Gastroesophageal sphincter (tissue), 4 donors: Measurements from ENCODE around the gene MAP4K4. TPM values are rescaled to one million over a fixed set of nuclear protein-coding genes. Genes with fewer than 3 reads are reported as not detected.
A peak's percentile ranks its signal among the peaks of the same experiment; 100 is the strongest.
"Not testable (repeated sequence)": the region's sequence is repeated elsewhere in the genome, so short reads cannot be mapped to it uniquely, and the experiment has no call there.

ENCODE experiments used
- ATAC-seq: fragments of 150-250 bp; one replicate; pipeline ENCODE4 v1.9.1; 2016; ENCODE audit warnings: mild to moderate bottlenecking, moderate library complexity
- H3K27ac ChIP-seq, 4 donors: fragments of 200-600 bp; sonication (generic) in 3 of 4; 1 replicate in 3 of 4; 2 replicates in 1 of 4; pipeline ENCODE4 v1.5.1; 2016 to 2019
- H3K27me3 ChIP-seq: fragments of 200-600 bp; sonication (generic); one replicate; pipeline ENCODE4 v1.5.1; 2019
- H3K36me3 ChIP-seq, 2 donors: fragments of 200-600 bp; sonication (generic); one replicate each; pipeline ENCODE4 v1.5.1; 2019; ENCODE audit warnings: control low read depth in 1 of 2
- H3K4me1 ChIP-seq, 3 donors: fragments of 200-600 bp; sonication (generic); 1 replicate in 2 of 3; 2 replicates in 1 of 3; pipeline ENCODE4 v1.5.1; 2016 to 2019; ENCODE audit warnings: control low read depth in 2 of 3
- H3K4me3 ChIP-seq, 2 donors: fragments of 200-600 bp; sonication (generic); one replicate each; pipeline ENCODE4 v1.5.1; 2019; ENCODE audit warnings: mild to moderate bottlenecking in 1 of 2, moderate library complexity in 1 of 2
- H3K9me3 ChIP-seq, 3 donors: fragments of 200-600 bp; sonication (generic); one replicate each; pipeline ENCODE4 v1.5.1; 2017 to 2019; ENCODE audit warnings: control low read depth in 2 of 3
- EP300 ChIP-seq: sonication (generic); formaldehyde crosslinking; IDR thresholded peaks from one replicate; pipeline ENCODE4 v1.6.1; 2017; ENCODE audit warnings: antibody characterized with exemption, mild to moderate bottlenecking
- POLR2A ChIP-seq, 2 donors: fragments of 450-650 bp; IDR thresholded peaks; one replicate each; pipeline ENCODE4 v1.6.1; 2017; ENCODE audit warnings: antibody characterized with exemption in 2 of 2, mild to moderate bottlenecking in 2 of 2, moderate library complexity in 1 of 2
- POLR2AphosphoS5 ChIP-seq: sonication (generic); formaldehyde crosslinking; IDR thresholded peaks from one replicate; pipeline ENCODE4 v1.6.1; 2017; ENCODE audit warnings: antibody characterized with exemption
- WGBS, 2 donors: methylation state at CpG; one replicate each; pipeline ENCODE4 v1.1.5; 2018; ENCODE audit warnings: low coverage in 1 of 2; 5-methylcytosine and 5-hydroxymethylcytosine counted together
- total RNA-seq, 4 donors: library from RNA; depleted of rRNA; stranded (reverse); fragments of >200 nt; gene quantifications; one replicate each; pipeline ENCODE4 v1.1.0, GENCODE V29; 2016
- TF ChIP-seq, protein P1 (sequence below), 4 experiments: fragments of 200-600 bp in 2 of 4; fragments of 450-650 bp in 2 of 4; sonication (generic) in 1 of 4; IDR thresholded peaks; one replicate each; pipeline ENCODE4 v1.5.1; 2017 to 2019; ENCODE audit warnings: antibody characterized with exemption in 4 of 4, mild to moderate bottlenecking in 2 of 4, moderate library complexity in 2 of 4

MAP4K4 gene
- total RNA-seq, 4 donors from 2014 or later, result 35.8 to 59.5 (median 48.9) TPM

DNA sequence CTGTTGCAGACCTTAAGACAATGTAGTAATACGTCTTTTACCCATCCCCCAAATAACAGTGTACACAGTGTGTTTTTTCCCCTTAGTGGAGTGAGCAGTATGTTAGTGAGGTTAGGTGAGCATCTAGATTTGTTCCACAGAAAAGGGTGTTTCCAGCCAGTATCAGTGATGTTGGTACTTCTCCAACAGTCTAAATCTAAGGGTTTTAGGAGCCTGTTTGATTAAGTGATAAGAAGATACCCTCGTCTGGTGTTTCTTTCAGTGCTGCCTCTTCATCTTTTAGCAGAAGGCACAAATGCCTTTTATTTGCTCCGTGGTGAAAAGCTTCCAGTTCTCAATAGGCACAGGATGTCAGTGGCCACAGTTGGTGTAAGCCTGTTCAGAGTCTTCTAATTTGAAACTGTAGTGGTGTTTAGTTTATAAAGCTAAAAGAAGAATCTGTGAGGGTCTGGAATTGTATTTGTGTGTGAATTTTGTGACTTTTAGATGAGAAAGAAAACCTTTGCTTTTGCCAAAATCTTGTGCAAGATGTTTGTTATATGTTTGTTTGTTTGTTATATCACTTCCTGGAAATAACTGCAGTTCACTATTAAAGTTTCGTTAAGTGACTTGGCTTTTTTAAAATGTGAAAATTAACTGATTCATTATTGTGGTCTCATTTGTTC, 71.2 kb downstream of the MAP4K4 start:
- Histone ChIP-seq H3K4me1 (peaks cover 17 to 89% (median 36%) of the 10 kb centered on the region in 3 donors), H3K36me3 (no peaks in the 10 kb centered on the region), H3K9me3 (no peaks in the 10 kb centered on the region), H3K27me3 (no peaks in the 10 kb centered on the region), H3K4me3 (no peak overlapping the region), H3K27ac (no peak overlapping the region)
- no peak for TF ChIP-seq POLR2A (IDR thresholded peaks at IDR 0.05)
- TF ChIP-seq EP300, result no peak
- no peak for TF ChIP-seq POLR2AphosphoS5
- TF ChIP-seq, protein P1, sequence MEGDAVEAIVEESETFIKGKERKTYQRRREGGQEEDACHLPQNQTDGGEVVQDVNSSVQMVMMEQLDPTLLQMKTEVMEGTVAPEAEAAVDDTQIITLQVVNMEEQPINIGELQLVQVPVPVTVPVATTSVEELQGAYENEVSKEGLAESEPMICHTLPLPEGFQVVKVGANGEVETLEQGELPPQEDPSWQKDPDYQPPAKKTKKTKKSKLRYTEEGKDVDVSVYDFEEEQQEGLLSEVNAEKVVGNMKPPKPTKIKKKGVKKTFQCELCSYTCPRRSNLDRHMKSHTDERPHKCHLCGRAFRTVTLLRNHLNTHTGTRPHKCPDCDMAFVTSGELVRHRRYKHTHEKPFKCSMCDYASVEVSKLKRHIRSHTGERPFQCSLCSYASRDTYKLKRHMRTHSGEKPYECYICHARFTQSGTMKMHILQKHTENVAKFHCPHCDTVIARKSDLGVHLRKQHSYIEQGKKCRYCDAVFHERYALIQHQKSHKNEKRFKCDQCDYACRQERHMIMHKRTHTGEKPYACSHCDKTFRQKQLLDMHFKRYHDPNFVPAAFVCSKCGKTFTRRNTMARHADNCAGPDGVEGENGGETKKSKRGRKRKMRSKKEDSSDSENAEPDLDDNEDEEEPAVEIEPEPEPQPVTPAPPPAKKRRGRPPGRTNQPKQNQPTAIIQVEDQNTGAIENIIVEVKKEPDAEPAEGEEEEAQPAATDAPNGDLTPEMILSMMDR (IDR thresholded peaks at IDR 0.05), result no peak
- no peak for ATAC-seq
- WGBS, 2 donors, result 48 to 61% methylated on average over 4 of the region's 4 CpGs

DNA sequence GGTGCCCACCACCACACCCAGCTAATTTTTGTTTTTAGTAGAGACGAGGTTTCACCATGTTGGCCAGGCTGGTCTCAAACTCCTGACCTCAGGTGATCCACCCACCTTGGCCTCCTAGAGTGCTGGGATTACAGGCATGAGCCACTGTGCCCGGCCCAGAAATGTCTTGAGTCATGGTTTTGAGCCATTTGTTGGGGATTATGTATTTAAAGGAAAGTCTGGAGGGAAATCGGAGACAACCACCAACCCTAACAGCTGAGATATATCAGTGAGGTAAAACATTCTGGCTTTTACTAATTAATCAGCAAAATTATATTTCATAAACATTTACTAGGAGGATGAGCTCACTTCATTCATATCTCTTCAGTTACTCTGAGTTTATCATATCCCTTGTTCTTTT, 72.2 kb downstream of the MAP4K4 start:
- H3K4me1 ChIP-seq, result peaks cover 15 to 84% (median 30%) of the 10 kb centered on the region in 3 donors
- 71% methylated on average over 1 of the region's 3 CpGs for WGBS, 2 donors
- not testable (repeated sequence) for H3K27me3 ChIP-seq, H3K36me3 ChIP-seq, H3K27ac ChIP-seq, H3K4me3 ChIP-seq, ATAC-seq, H3K9me3 ChIP-seq

DNA sequence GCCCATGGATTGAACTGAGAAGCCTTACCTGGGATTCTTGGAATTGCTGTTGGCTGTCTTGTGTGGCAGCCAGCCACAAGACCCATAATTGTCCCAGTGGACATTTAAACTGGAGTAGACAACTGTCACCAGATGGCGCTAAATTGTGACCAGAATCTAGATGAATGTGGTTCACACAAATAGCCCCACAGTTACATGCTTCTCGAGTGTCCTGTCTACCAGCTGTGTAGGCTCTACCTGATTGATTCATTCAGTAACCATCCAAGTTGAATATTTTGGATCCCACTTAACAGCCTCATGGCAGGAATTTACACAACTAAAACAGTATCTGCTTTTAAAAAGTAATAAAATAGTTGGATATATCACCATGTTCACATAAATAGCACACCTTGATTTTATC, 73.2 kb downstream of the MAP4K4 start:
- TF ChIP-seq EP300 (no peak), POLR2A (IDR thresholded peaks at IDR 0.05) (no peak)
- TF ChIP-seq, protein P1 (IDR thresholded peaks at IDR 0.05), result peak in 1 of 4 experiments; percentile 18
- Histone ChIP-seq H3K27ac (peak overlapping the region in 1 of 4 donors; percentile 17), H3K4me1 (peaks cover 15 to 84% (median 32%) of the 10 kb centered on the region in 3 donors), H3K27me3 (no peaks in the 10 kb centered on the region), H3K4me3 (no peak overlapping the region), H3K9me3 (no peaks in the 10 kb centered on the region), H3K36me3 (no peaks in the 10 kb centered on the region)
- 30 to 52% methylated on average over 2 of the region's 2 CpGs for WGBS, 2 donors
- no peak for ATAC-seq

DNA sequence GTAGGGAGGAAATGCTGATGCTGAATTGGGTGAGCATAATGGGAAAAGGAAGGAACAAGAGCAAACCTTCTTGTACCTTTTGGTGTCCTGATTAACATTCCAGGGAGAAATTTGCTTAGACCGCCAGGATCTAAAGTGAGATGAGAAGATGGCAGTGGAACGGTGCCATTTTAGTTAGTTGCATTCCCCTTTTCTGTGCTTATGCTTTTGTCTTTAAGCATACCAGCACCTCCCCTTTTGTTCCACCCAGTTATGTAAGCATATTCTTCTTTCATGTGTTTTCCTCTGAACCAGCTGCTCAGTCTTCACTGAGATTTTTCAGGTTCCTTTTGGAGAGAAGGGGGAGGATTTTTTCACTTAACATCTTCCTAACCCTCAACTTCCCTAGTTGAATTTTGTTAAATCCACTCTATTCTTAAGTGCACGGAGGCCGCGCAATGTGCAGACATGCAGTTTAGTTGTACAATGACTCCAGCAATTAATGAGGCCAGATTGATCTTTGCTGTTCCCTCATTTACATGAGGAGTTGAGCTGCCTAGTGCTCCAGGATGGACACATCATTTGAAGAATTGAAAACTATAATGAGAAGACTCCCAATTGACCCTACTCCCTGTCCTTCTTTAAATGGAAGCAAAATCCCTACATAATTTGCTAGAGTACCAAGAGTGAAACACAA, 73.9 kb downstream of the MAP4K4 start:
- no peaks in the 10 kb centered on the region for H3K9me3 ChIP-seq
- WGBS, 2 donors, result 88 to 90% methylated on average over 5 of the region's 5 CpGs
- H3K36me3 ChIP-seq, result no peaks in the 10 kb centered on the region
- no peak overlapping the region for H3K4me3 ChIP-seq
- TF ChIP-seq, protein P1 (IDR thresholded peaks at IDR 0.05), result no peak
- TF ChIP-seq EP300, result no peak
- no peak for TF ChIP-seq POLR2A (IDR thresholded peaks at IDR 0.05)
- TF ChIP-seq POLR2AphosphoS5, result no peak
- peak overlapping the region in 1 of 4 donors; percentile 17 for H3K27ac ChIP-seq
- no peak for ATAC-seq
- H3K4me1 ChIP-seq, result peaks cover 14 to 84% (median 29%) of the 10 kb centered on the region in 3 donors
- H3K27me3 ChIP-seq, result no peaks in the 10 kb centered on the region

DNA sequence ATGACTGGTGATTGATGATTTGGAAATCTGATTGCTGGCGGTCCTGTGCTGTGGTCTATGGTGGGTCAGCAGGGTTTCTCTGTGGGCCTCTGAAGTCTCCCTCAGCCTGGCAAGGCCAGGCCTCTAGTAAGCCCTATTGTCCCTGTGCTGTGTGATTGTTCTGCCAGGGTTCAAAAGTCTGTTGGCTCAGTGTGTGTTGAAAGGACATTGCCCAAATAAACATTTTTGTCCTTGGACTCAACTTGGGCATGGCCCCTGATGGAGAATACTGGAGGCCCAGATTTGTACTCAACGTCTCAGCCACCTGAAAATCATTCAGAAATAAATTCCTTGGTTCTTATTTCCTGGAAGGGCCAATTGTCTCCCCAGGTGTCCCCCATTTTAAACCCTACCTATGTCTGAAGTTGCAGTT, 74.4 kb downstream of the MAP4K4 start:
- WGBS, 2 donors, result no CpG with 5 or more reads among the region's 2 CpGs
- Histone ChIP-seq H3K9me3 (no peaks in the 10 kb centered on the region), H3K27me3 (no peaks in the 10 kb centered on the region), H3K4me1 (peaks cover 8 to 84% (median 24%) of the 10 kb centered on the region in 3 donors), H3K27ac (no peak overlapping the region), H3K36me3 (no peaks in the 10 kb centered on the region), H3K4me3 (no peak overlapping the region)
- TF ChIP-seq POLR2AphosphoS5 (no peak), POLR2A (IDR thresholded peaks at IDR 0.05) (no peak), EP300 (no peak)
- TF ChIP-seq, protein P1 (IDR thresholded peaks at IDR 0.05), result no peak
- no peak for ATAC-seq
